Dermis lymphatic vessel endothelial cell (primary cell): ENCODE measurements around the gene RCBTB1. TPM values are rescaled to one million over a fixed set of nuclear protein-coding genes. Genes with fewer than 3 reads are reported as not detected.

Source experiments
- total RNA-seq: library from RNA; depleted of rRNA; stranded (reverse); fragments of >200 nt; gene quantifications from 2 replicates; pipeline ENCODE4 v1.2.1, GENCODE V29; 2014

Gene RCBTB1
- 24.5 and 32.0 TPM in 2 replicates for total RNA-seq

DNA sequence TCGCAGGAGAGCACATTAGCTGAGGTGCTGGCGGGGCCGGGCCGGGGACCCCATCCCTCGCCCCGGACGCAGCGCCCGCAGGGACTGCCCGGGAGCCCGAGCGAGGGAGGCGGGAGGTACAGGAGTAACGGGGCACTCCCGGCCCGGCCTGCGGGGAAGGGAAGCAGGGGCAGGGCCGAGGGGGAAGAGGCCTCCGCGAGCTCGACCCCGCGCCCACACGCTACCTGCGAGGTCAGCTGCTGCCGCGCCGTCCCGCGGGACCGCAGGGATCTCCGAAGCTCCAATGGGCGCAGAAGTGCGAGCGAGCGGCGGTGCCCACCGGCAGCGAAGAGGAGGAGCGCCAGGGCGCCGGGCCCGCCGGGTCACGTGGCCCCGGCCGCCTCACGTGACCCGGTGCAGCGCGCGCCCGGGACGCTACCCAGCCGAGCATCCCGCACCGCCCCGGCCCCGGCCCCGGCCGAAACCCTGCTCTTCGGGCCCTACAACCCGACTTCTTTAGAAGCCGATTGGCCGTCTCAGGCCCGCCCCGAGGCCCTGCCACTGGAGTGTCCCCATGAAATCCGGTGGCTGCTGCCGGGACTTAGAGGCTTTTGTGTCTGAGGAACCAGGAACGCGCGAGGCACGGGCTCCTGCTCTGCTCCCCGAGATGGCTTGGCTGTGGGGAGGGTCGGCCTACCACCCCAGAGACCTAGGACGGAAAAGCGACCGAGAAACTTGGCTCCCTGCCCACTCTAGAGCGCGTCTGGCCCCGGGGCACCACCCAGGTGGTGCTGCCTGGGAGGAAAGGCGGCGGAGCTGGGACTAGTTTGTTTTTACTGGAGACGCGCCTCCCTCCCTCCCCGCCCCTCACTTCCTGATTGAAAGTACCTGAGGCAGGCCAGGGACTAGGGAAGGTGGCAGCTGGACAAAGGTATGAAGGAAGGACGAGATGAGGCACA is at the start of gene RCBTB1:
Gene RCBTB1 (minus strand): TSS at position 339 of the 938 bp plus-strand sequence. CDS start 18,279 bp downstream, outside the sequence.

DNA sequence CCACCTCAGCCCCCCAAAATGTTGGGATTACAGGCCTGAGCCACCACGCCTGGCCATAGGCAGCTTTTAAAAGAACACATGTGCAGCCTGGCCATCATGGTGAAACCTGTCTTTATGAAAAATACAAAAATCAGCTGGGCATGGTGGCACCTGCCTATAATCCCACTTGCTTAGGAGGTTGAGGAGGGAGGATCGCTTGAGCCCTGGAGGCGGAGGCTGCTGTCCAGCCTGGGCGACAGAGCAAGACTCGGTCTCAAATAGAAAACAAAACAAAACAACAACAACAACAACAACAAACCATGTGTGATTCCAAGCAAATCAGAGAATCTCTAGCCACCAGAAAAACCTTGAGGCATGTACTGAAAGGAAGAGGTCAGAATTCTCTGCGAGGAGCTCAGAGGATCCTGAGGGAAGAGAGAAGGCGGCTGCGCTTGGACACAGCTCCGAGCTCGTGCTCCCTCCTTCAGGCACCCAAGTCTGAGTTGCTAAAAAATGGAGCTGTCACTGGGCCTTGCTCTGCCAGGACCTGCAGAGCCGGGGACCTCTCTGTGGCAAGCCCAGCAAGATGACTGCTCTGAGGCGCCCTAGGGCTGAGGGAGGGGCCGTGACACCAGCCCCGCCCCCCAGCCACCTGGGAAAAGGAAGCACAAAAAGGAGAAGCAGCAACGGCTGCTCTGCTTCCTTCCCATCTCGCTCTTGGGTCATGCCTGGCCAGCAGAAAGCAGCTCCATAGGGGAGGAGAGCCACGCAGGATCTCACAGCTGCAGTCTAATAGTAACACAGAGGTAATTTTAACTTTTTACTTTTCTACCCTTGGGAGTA is 42.7 kb upstream of the RCBTB1 start, which contains the start of gene ARL11:
Gene ARL11 (plus strand): TSS at position 677 of the 822 bp plus-strand sequence. CDS start 1,941 bp downstream, outside the sequence.

GRCh38 chr13:49495783-49496762 is 89.3 kb downstream of the RCBTB1 start, which contains the start of gene PHF11:
PHF11 (plus strand) TSS chr13:49495953; CDS start chr13:49496002, 49 bp downstream.

Other genes with a start within 250 kb of the RCBTB1 start
- 7.6 and 9.4 TPM in 2 replicates for gene CAB39L, start 141.5 kb downstream of the RCBTB1 start, total RNA-seq
- 7.4 and 8.7 TPM in 2 replicates for gene SETDB2, start 141.3 kb downstream of the RCBTB1 start, total RNA-seq
- gene PHF11, start 89.6 kb downstream of the RCBTB1 start, total RNA-seq: 9.8 and 11.8 TPM in 2 replicates
- gene ARL11, start 42.9 kb upstream of the RCBTB1 start, total RNA-seq: 0.26 and 0.33 TPM in 2 replicates
- gene EBPL, start 105.9 kb upstream of the RCBTB1 start, total RNA-seq: 94.5 and 131 TPM in 2 replicates
- gene KPNA3, start 207.1 kb upstream of the RCBTB1 start, total RNA-seq: 31.2 and 37.7 TPM in 2 replicates